ENCODE results near the gene ATP6V0D1.
"Not testable (repeated sequence)": the region's sequence is repeated elsewhere in the genome, so short reads cannot be mapped to it uniquely, and the experiment has no call there.

The ATP6V0D1 gene

GRCh38 chr16:67499106-67499505 is 18.1 kb upstream of the ATP6V0D1 start:
- DNase-seq, result no peak

- no peak for DNase-seq
These were observed 9.6 kb upstream of the ATP6V0D1 start for GRCh38 chr16:67490335-67491096.

- no peak for DNase-seq
These were observed 8.6 kb upstream of the ATP6V0D1 start for GRCh38 chr16:67489401-67490083.

- DNase-seq, result not testable (repeated sequence)
These were observed 6.6 kb upstream of the ATP6V0D1 start for GRCh38 chr16:67487561-67487960.

GRCh38 chr16:67486805-67487204 is 5.8 kb upstream of the ATP6V0D1 start:
- DNase-seq, result no peak

- DNase-seq, result no peak
These were observed 3.0 kb upstream of the ATP6V0D1 start for GRCh38 chr16:67483731-67484525.

- no peak for DNase-seq
These were observed 2.2 kb upstream of the ATP6V0D1 start, which contains the start of gene AGRP for GRCh38 chr16:67483150-67483549. Gene AGRP, minus strand, starts transcription at chr16:67483547. Its CDS starts 149 bp downstream, at chr16:67483398.

- DNase-seq, result no peak
These were observed 1.4 kb upstream of the ATP6V0D1 start for GRCh38 chr16:67482233-67482924.

GRCh38 chr16:67481561-67482232 is 740 bp upstream of the ATP6V0D1 start:
- no peak for DNase-seq

GRCh38 chr16:67477960-67478554 is 2.9 kb downstream of the ATP6V0D1 start:
- DNase-seq, result no peak

- no peak for DNase-seq
These were observed 6.2 kb downstream of the ATP6V0D1 start for GRCh38 chr16:67474551-67475455.

- no peak for DNase-seq
These were observed 9.1 kb downstream of the ATP6V0D1 start for GRCh38 chr16:67471758-67472384.

- DNase-seq, result no peak
These were observed 10.6 kb downstream of the ATP6V0D1 start for GRCh38 chr16:67470359-67470758.

- no peak for DNase-seq
These were observed 12.2 kb downstream of the ATP6V0D1 start for GRCh38 chr16:67468731-67469130.

- DNase-seq, result no peak
These were observed 14.4 kb downstream of the ATP6V0D1 start for GRCh38 chr16:67466581-67466980.

GRCh38 chr16:67464565-67464964 is 16.4 kb downstream of the ATP6V0D1 start:
- DNase-seq, result no peak

GRCh38 chr16:67463691-67464090 is 17.3 kb downstream of the ATP6V0D1 start:
- DNase-seq, result no peak

- no peak for DNase-seq
These were observed 17.9 kb downstream of the ATP6V0D1 start for GRCh38 chr16:67463059-67463458.

- DNase-seq, result no peak
These were observed 18.7 kb downstream of the ATP6V0D1 start for GRCh38 chr16:67462279-67462655.

GRCh38 chr16:67461600-67462278 is 19.2 kb downstream of the ATP6V0D1 start:
- no peak for DNase-seq
